ENCODE data around the gene SLIT3.

DNA sequence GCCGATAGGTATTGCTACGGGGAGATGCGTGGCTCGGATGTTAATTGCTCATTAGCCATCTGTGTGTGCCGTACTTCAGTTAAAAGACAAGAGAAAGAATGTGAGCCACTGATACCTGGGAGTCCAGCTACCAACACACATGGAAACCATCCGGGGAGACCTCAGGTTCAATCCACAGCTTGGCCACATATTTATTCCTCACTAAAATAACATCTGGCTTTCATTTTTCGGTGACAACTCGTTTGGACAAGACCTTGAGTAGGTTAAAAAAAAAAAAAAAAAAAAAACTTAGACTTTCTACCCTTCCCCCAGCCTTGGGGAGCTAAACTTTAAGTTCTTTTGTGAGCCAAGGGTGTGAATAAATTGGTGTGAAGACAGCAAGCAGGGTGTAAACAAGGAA, 84.1 kb downstream of the SLIT3 start:
- TF ChIP-seq, protein P1, sequence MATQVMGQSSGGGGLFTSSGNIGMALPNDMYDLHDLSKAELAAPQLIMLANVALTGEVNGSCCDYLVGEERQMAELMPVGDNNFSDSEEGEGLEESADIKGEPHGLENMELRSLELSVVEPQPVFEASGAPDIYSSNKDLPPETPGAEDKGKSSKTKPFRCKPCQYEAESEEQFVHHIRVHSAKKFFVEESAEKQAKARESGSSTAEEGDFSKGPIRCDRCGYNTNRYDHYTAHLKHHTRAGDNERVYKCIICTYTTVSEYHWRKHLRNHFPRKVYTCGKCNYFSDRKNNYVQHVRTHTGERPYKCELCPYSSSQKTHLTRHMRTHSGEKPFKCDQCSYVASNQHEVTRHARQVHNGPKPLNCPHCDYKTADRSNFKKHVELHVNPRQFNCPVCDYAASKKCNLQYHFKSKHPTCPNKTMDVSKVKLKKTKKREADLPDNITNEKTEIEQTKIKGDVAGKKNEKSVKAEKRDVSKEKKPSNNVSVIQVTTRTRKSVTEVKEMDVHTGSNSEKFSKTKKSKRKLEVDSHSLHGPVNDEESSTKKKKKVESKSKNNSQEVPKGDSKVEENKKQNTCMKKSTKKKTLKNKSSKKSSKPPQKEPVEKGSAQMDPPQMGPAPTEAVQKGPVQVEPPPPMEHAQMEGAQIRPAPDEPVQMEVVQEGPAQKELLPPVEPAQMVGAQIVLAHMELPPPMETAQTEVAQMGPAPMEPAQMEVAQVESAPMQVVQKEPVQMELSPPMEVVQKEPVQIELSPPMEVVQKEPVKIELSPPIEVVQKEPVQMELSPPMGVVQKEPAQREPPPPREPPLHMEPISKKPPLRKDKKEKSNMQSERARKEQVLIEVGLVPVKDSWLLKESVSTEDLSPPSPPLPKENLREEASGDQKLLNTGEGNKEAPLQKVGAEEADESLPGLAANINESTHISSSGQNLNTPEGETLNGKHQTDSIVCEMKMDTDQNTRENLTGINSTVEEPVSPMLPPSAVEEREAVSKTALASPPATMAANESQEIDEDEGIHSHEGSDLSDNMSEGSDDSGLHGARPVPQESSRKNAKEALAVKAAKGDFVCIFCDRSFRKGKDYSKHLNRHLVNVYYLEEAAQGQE (IDR thresholded peaks at IDR 0.05; ENCODE audit: unreplicated experiment), result no peak
- TF ChIP-seq CREB1 (CRISPR knock-in tag; IDR thresholded peaks at IDR 0.05; ENCODE audit: low read depth) (no peak), EZH2 (IDR thresholded peaks at IDR 0.05; ENCODE audit: low read depth, unreplicated experiment) (no peak), EZH2phosphoT487 (IDR thresholded peaks at IDR 0.05; ENCODE audit: unreplicated experiment) (no peak)
- TF ChIP-seq, protein P2, sequence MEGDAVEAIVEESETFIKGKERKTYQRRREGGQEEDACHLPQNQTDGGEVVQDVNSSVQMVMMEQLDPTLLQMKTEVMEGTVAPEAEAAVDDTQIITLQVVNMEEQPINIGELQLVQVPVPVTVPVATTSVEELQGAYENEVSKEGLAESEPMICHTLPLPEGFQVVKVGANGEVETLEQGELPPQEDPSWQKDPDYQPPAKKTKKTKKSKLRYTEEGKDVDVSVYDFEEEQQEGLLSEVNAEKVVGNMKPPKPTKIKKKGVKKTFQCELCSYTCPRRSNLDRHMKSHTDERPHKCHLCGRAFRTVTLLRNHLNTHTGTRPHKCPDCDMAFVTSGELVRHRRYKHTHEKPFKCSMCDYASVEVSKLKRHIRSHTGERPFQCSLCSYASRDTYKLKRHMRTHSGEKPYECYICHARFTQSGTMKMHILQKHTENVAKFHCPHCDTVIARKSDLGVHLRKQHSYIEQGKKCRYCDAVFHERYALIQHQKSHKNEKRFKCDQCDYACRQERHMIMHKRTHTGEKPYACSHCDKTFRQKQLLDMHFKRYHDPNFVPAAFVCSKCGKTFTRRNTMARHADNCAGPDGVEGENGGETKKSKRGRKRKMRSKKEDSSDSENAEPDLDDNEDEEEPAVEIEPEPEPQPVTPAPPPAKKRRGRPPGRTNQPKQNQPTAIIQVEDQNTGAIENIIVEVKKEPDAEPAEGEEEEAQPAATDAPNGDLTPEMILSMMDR (conservative IDR thresholded peaks at IDR 0.05; ENCODE audit: low read depth in 2 of 2), result no peak

All from GM23338 (cell line).